GM18870 (cell line): ENCODE measurements around the gene ZFHX2.

Source experiments
- ATAC-seq: cut with Tn5 transposase; IDR thresholded peaks from one replicate; pipeline ENCODE4 v1.9.1; 2021; ENCODE audit warnings: moderate library complexity; ENCODE audit not compliant: unreplicated experiment

The ZFHX2 gene

GRCh38 chr14:23523229-23524016 lies 28.1 kb downstream of the ZFHX2 start:
- no peak for ATAC-seq

GRCh38 chr14:23522643-23523198 lies 28.8 kb downstream of the ZFHX2 start:
- no peak for ATAC-seq

- no peak for ATAC-seq
Observed at GRCh38 chr14:23521785-23522640, 29.6 kb downstream of the ZFHX2 start.

- ATAC-seq, result no peak
Observed at GRCh38 chr14:23520899-23521533, 30.5 kb downstream of the ZFHX2 start.

- ATAC-seq, result no peak
Observed at GRCh38 chr14:23518709-23519108, 32.9 kb downstream of the ZFHX2 start.

GRCh38 chr14:23517650-23518326 lies 33.8 kb downstream of the ZFHX2 start:
- no peak for ATAC-seq

- ATAC-seq, result no peak
Observed at GRCh38 chr14:23514644-23514957, 37.0 kb downstream of the ZFHX2 start.

- ATAC-seq, result no peak
Observed at GRCh38 chr14:23513818-23514643, 37.5 kb downstream of the ZFHX2 start.

- no peak for ATAC-seq
Observed at GRCh38 chr14:23513005-23513817, 38.4 kb downstream of the ZFHX2 start.

- ATAC-seq, result no peak
Observed at GRCh38 chr14:23512156-23512555, 39.4 kb downstream of the ZFHX2 start.

- no peak for ATAC-seq
Observed at GRCh38 chr14:23494223-23494622, 57.3 kb downstream of the ZFHX2 start.

- ATAC-seq, result no peak
Observed at GRCh38 chr14:23492618-23493272, 58.8 kb downstream of the ZFHX2 start.

GRCh38 chr14:23487216-23487615 lies 64.3 kb downstream of the ZFHX2 start:
- ATAC-seq, result no peak

- no peak for ATAC-seq
Observed at GRCh38 chr14:23486036-23486435, 65.5 kb downstream of the ZFHX2 start.

- ATAC-seq, result no peak
Observed at GRCh38 chr14:23485326-23485725, 66.2 kb downstream of the ZFHX2 start.

- no peak for ATAC-seq
Observed at GRCh38 chr14:23483236-23483854, 68.2 kb downstream of the ZFHX2 start.

GRCh38 chr14:23482823-23483148 lies 68.8 kb downstream of the ZFHX2 start:
- ATAC-seq, result no peak
